NOMO-1 treated with dmso at 0.1 percent for 144 hours (cell line): ENCODE measurements around the gene OR5AK2.
"Not testable (repeated sequence)": the region's sequence is repeated elsewhere in the genome, so short reads cannot be mapped to it uniquely, and the experiment has no call there.

ENCODE experiments used
- DNase-seq: peaks from one replicate; lab custom pipeline; 2025; ENCODE audit not compliant: unreplicated experiment; lab: John Stamatoyannopoulos, UW

The OR5AK2 gene

GRCh38 chr11:56988614-56989013 lies at the start of gene OR5AK2:
OR5AK2 (plus strand) TSS chr11:56988914; CDS start chr11:56988914, 0 bp downstream.
- no peak for DNase-seq

- DNase-seq: not testable (repeated sequence)
Observed at GRCh38 chr11:56945526-56945925, 43.2 kb upstream of the OR5AK2 start.

GRCh38 chr11:56948991-56949515 lies 39.7 kb upstream of the OR5AK2 start:
- DNase-seq: no peak

GRCh38 chr11:56950510-56950909 lies 38.2 kb upstream of the OR5AK2 start:
- no peak for DNase-seq

GRCh38 chr11:56953907-56954306 lies 34.8 kb upstream of the OR5AK2 start:
- not testable (repeated sequence) for DNase-seq

- DNase-seq: no peak
Observed at GRCh38 chr11:56961609-56962008, 27.1 kb upstream of the OR5AK2 start.

- DNase-seq: no peak
Observed at GRCh38 chr11:56967726-56968125, 21.0 kb upstream of the OR5AK2 start.

- no peak for DNase-seq
Observed at GRCh38 chr11:56968524-56968923, 20.2 kb upstream of the OR5AK2 start.

GRCh38 chr11:56977314-56977713 lies 11.4 kb upstream of the OR5AK2 start:
- no peak for DNase-seq

- DNase-seq: no peak
Observed at GRCh38 chr11:56990702-56991101, 2.0 kb downstream of the OR5AK2 start.

- DNase-seq: no peak
Observed at GRCh38 chr11:56994532-56994931, 5.8 kb downstream of the OR5AK2 start.

GRCh38 chr11:57001674-57002401 lies 13.1 kb downstream of the OR5AK2 start:
- no peak for DNase-seq

GRCh38 chr11:57008373-57008772 lies 19.7 kb downstream of the OR5AK2 start:
- no peak for DNase-seq

- no peak for DNase-seq
Observed at GRCh38 chr11:57015679-57016078, 27.0 kb downstream of the OR5AK2 start.

- no peak for DNase-seq
Observed at GRCh38 chr11:57031556-57031955, 42.8 kb downstream of the OR5AK2 start.
